ENCODE results near the gene COPB2. TPM values are rescaled to one million over a fixed set of nuclear protein-coding genes. Genes with fewer than 3 reads are reported as not detected.
"Not testable (repeated sequence)": the region's sequence is repeated elsewhere in the genome, so short reads cannot be mapped to it uniquely, and the experiment has no call there.

COPB2 gene
- polyA plus RNA-seq (ENCODE audit: insufficient read length in 4 of 4) = 100 to 1,000 TPM; 138 to 168 (median 164) TPM

GRCh38 chr3:139389552-139390368 lies at the start of gene COPB2:
TSS of gene COPB2 (minus strand) at chr3:139389647. CDS start at chr3:139389550, 97 bp downstream.
- DNase-seq (ENCODE audit: low read depth in 4 of 4, low spot score in 3 of 4) = peak; percentile 99 to 100 (median 99)

- no peak for DNase-seq (ENCODE audit: low read depth in 4 of 4, low spot score in 3 of 4)
Measured at GRCh38 chr3:139434764-139435307, 45.4 kb upstream of the COPB2 start.

- no peak for DNase-seq (ENCODE audit: low read depth in 4 of 4, low spot score in 3 of 4)
Measured at GRCh38 chr3:139434228-139434627, 44.8 kb upstream of the COPB2 start.

- no peak for DNase-seq (ENCODE audit: low read depth in 4 of 4, low spot score in 3 of 4)
Measured at GRCh38 chr3:139433089-139433488, 43.6 kb upstream of the COPB2 start.

GRCh38 chr3:139430493-139430892 lies 41.0 kb upstream of the COPB2 start:
- DNase-seq (ENCODE audit: low read depth in 4 of 4, low spot score in 3 of 4) = no peak

GRCh38 chr3:139427283-139428060 lies 38.0 kb upstream of the COPB2 start:
- peak; percentile 49 to 70 (median 65) for DNase-seq (ENCODE audit: low read depth in 4 of 4, low spot score in 3 of 4)

GRCh38 chr3:139425745-139426400 lies 36.4 kb upstream of the COPB2 start:
- DNase-seq (ENCODE audit: low read depth in 4 of 4, low spot score in 3 of 4) = no peak

- DNase-seq (ENCODE audit: low read depth in 4 of 4, low spot score in 3 of 4) = no peak
Measured at GRCh38 chr3:139423232-139423631, 33.8 kb upstream of the COPB2 start.

GRCh38 chr3:139421460-139421859 lies 32.0 kb upstream of the COPB2 start:
- DNase-seq (ENCODE audit: low read depth in 4 of 4, low spot score in 3 of 4) = no peak

GRCh38 chr3:139421040-139421439 lies 31.6 kb upstream of the COPB2 start:
- no peak for DNase-seq (ENCODE audit: low read depth in 4 of 4, low spot score in 3 of 4)

GRCh38 chr3:139418144-139418543 lies 28.7 kb upstream of the COPB2 start:
- DNase-seq (ENCODE audit: low read depth in 4 of 4, low spot score in 3 of 4) = no peak

- no peak for DNase-seq (ENCODE audit: low read depth in 4 of 4, low spot score in 3 of 4)
Measured at GRCh38 chr3:139416275-139416674, 26.8 kb upstream of the COPB2 start.

- DNase-seq (ENCODE audit: low read depth in 4 of 4, low spot score in 3 of 4) = no peak
Measured at GRCh38 chr3:139414608-139415224, 25.3 kb upstream of the COPB2 start.

GRCh38 chr3:139412891-139413290 lies 23.4 kb upstream of the COPB2 start:
- DNase-seq (ENCODE audit: low read depth in 4 of 4, low spot score in 3 of 4) = not testable (repeated sequence)

- not testable (repeated sequence) for DNase-seq (ENCODE audit: low read depth in 4 of 4, low spot score in 3 of 4)
Measured at GRCh38 chr3:139401155-139401554, 11.7 kb upstream of the COPB2 start.

GRCh38 chr3:139396707-139397106 lies 7.3 kb upstream of the COPB2 start:
- DNase-seq (ENCODE audit: low read depth in 4 of 4, low spot score in 3 of 4) = no peak

- DNase-seq (ENCODE audit: low read depth in 4 of 4, low spot score in 3 of 4) = no peak
Measured at GRCh38 chr3:139394116-139394515, 4.7 kb upstream of the COPB2 start.

GRCh38 chr3:139388821-139389551 lies 461 bp downstream of the COPB2 start:
- DNase-seq (ENCODE audit: low read depth in 4 of 4, low spot score in 3 of 4) = peak in 3 of 4 donors; percentile 0 to 27 (median 5)

GRCh38 chr3:139388077-139388476 lies 1.4 kb downstream of the COPB2 start:
- DNase-seq (ENCODE audit: low read depth in 4 of 4, low spot score in 3 of 4) = no peak

GRCh38 chr3:139382291-139382690 lies 7.2 kb downstream of the COPB2 start:
- not testable (repeated sequence) for DNase-seq (ENCODE audit: low read depth in 4 of 4, low spot score in 3 of 4)

Data from right renal pelvis (tissue), 4 donors.